ENCODE data around the gene SDR42E2. TPM values are rescaled to one million over a fixed set of nuclear protein-coding genes. Genes with fewer than 3 reads are reported as not detected.

Gene SDR42E2
- total RNA-seq, 6 donors from 2014 or later = 0.17 to 0.59 (median 0.22) TPM; not detected in 3

DNA sequence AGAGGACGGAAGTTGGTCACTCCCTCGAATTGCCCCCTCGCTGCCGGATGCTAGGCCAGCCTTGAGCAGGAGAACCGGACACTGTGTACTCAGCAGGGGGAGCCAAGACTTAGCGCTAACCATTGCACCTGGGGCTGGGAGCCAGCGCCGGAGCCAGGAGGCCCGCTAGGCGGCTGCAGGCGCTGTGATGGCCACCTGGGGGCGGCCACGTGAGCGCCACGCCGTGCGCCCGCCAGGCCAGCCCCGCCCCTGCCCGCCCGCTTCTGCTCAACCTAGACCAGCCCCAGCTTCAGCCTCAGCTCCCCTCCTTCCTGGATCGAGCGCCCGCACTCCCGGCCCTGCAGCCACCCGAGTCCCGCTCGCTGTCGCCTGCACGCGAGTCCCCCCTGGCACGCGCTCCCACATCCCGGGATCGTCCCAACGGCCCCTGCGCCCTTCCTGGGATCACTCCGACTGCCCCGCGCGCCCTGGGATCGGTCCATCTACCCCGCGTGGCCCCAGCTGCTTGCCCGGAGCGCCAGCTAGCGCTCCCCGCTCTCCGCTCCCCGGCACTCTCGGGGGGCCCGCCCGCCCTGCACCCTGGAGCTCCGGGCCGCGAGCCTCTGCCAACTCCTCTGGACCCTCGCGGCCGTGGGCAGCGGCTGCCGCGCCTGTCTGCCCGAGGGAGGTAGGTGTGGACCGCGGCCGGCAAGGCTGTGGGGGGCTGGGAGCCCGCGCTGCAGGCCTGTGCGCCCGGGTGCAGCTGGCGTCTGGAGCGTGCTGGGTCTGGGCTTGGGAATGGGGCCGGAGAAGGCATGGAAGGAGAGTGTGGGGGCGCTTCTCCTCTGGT lies 43.9 kb downstream of the SDR42E2 start, which contains the start of gene EEF2K:
TSS of gene EEF2K (plus strand) at position 266 of the 829 bp plus-strand sequence. CDS start 19,452 bp downstream, outside the sequence.
- peak; percentile 94 to 97 for ATAC-seq (ENCODE audit: low FRiP score in 2 of 2)
- peak; percentile 95 to 97 for DNase-seq
- Histone ChIP-seq H3K27me3 (no peaks in the 10 kb centered on the region), H3K4me1 (peaks cover 23 to 41% (median 30%) of the 10 kb centered on the region in 4 donors), H3K9me3 (no peaks in the 10 kb centered on the region), H3K36me3 (no peaks in the 10 kb centered on the region), H3K4me3 (peak within 1 kb of the TSS; percentile 92 to 98 (median 94)), H3K27ac (peak within 1 kb of the TSS; percentile 83 to 95 (median 90))
- peak in 2 of 4 donors; percentile 30 to 59 for TF ChIP-seq POLR2A (IDR thresholded peaks at IDR 0.05)
- TF ChIP-seq EP300 (IDR thresholded peaks at IDR 0.05) = no peak
- TF ChIP-seq, protein P1, sequence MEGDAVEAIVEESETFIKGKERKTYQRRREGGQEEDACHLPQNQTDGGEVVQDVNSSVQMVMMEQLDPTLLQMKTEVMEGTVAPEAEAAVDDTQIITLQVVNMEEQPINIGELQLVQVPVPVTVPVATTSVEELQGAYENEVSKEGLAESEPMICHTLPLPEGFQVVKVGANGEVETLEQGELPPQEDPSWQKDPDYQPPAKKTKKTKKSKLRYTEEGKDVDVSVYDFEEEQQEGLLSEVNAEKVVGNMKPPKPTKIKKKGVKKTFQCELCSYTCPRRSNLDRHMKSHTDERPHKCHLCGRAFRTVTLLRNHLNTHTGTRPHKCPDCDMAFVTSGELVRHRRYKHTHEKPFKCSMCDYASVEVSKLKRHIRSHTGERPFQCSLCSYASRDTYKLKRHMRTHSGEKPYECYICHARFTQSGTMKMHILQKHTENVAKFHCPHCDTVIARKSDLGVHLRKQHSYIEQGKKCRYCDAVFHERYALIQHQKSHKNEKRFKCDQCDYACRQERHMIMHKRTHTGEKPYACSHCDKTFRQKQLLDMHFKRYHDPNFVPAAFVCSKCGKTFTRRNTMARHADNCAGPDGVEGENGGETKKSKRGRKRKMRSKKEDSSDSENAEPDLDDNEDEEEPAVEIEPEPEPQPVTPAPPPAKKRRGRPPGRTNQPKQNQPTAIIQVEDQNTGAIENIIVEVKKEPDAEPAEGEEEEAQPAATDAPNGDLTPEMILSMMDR (IDR thresholded peaks at IDR 0.05) = peak; percentile 86 to 98 (median 97)
- TF ChIP-seq POLR2AphosphoS5 (IDR thresholded peaks at IDR 0.05) = peak; percentile 77 to 82
- WGBS, 2 donors = 0 to 1% methylated on average over 10 to 18 of the region's 74 CpGs

DNA sequence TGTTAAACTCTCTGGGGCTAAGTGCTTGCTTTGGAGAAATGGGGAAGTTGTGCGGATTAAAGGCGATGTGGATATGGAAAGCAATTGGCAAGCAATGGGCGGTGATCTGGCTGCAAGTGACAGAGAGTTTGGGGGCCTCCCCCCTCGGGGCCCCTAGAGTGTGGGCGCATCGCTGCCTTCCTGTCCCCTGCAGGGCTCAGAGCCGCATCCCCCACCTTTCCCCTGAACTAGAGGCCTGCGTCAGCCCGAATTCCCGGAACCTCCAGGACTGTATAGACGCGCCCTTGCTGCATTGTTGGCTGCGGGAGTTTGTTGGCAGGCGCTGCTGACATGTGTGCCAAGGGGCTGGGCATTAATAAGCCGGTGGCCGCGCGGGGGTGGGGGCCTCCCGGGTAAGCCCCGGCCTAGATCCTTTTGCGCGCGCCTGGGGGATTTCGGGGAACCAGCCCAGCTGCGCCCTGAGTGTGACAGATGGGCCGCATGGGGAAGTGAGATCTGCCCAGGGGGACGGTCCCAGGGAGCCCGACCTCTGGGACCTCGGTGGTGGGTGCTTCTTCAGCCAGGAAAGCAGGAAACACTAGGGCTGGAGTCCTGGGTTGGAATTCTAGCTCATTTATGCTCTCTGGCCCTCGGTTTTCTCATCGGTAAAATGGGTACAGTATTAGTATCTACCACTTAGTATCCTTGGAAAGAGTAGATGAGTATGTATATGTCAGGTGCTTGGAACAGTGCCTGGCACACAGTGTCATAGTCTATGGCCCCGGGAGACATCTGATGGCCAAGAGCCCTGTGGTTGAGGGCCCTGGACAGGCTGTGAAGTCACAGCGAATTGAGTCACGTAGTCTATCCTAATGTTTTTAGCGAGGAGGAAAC lies 44.8 kb downstream of the SDR42E2 start:
- DNase-seq = peak; percentile 82 to 92
- Histone ChIP-seq H3K27me3 (no peaks in the 10 kb centered on the region), H3K9me3 (no peaks in the 10 kb centered on the region), H3K4me1 (peaks cover 23 to 48% (median 30%) of the 10 kb centered on the region in 4 donors), H3K27ac (peak overlapping the region; percentile 83 to 95 (median 90)), H3K4me3 (peak overlapping the region; percentile 92 to 98 (median 94)), H3K36me3 (peaks cover 0 to 3% (median 0%) of the 10 kb centered on the region in 4 donors)
- WGBS, 2 donors = 7 to 9% methylated on average over 23 to 31 of the region's 35 CpGs
- TF ChIP-seq POLR2AphosphoS5 (IDR thresholded peaks at IDR 0.05) (peak; percentile 50 to 72), POLR2A (IDR thresholded peaks at IDR 0.05) (no peak), EP300 (IDR thresholded peaks at IDR 0.05) (peak in 3 of 4 donors; percentile 11 to 65 (median 50))
- TF ChIP-seq, protein P1 (IDR thresholded peaks at IDR 0.05) = no peak
- peak; percentile 73 to 80 for ATAC-seq (ENCODE audit: low FRiP score in 2 of 2)

DNA sequence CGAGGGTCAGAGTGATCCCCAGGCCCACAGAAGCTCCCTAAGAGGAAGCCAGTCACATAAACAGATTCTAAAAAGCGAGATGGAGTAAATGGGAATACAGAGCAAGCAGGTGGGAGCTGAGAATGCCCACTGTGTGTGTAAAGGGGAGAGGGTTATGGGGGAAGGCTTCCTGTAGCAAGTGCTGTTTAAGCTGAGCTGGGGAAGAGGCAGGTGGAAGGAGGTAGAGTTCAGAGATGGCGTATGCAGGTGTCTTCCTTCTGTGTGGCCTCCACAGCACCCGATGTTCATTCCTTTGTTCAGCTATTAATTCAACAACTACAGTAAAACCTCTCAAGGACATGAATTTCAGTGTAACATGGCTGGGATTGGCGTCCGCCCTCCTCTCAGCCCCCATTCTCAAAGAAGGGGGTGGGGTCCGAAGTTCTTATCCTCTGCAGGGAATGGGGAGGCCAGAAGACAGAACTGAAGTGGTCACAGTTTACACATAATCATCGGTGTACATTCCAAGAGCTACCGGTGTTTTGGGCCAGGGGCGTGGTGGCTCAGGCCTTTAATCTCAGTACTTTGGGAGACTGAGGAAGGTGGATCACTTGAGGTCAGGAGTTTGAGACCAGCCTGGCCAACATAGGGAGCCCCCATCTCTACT lies 45.5 kb downstream of the SDR42E2 start:
- ATAC-seq (ENCODE audit: low FRiP score in 2 of 2) (no peak), DNase-seq (no peak)
- peaks cover 23 to 48% (median 30%) of the 10 kb centered on the region in 4 donors for H3K4me1 ChIP-seq
- no peak for TF ChIP-seq POLR2A (IDR thresholded peaks at IDR 0.05)
- TF ChIP-seq, protein P1 (IDR thresholded peaks at IDR 0.05) = no peak
- TF ChIP-seq POLR2AphosphoS5 (IDR thresholded peaks at IDR 0.05) = no peak
- no peak for TF ChIP-seq EP300 (IDR thresholded peaks at IDR 0.05)
- H3K36me3 ChIP-seq = peaks cover 0 to 10% (median 0%) of the 10 kb centered on the region in 4 donors
- 52 to 60% methylated on average over 10 of the region's 10 CpGs for WGBS, 2 donors
- peak overlapping the region; percentile 92 to 98 (median 94) for H3K4me3 ChIP-seq
- no peaks in the 10 kb centered on the region for H3K27me3 ChIP-seq
- peak overlapping the region; percentile 83 to 95 (median 90) for H3K27ac ChIP-seq
- no peaks in the 10 kb centered on the region for H3K9me3 ChIP-seq

DNA sequence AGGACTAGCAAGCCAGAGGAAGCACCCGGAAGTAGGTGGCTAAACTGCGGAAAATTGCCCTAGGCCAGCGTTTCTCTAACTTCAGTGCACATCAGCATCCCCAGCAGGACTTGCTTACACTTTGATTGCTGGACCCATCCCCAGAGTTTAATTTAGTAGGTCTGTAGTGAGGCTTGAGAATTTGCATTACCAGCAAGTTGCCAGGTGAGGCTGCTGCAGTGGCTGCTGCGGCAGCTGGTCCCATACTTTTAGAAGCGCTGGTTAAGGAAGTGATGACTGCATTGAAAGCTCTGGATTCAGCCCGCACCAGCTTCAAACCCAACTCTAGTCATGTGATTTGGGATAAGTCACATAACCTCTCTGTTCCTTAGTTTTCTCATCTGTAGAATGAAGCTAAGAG lies 48.0 kb downstream of the SDR42E2 start:
- H3K36me3 ChIP-seq = peaks cover 0 to 24% (median 0%) of the 10 kb centered on the region in 4 donors
- H3K27me3 ChIP-seq = no peaks in the 10 kb centered on the region
- H3K4me1 ChIP-seq = peaks cover 23 to 46% (median 27%) of the 10 kb centered on the region in 4 donors
- H3K4me3 ChIP-seq = no peak overlapping the region
- no peak for DNase-seq
- TF ChIP-seq EP300 (IDR thresholded peaks at IDR 0.05) (no peak), POLR2AphosphoS5 (IDR thresholded peaks at IDR 0.05) (no peak), POLR2A (IDR thresholded peaks at IDR 0.05) (no peak)
- TF ChIP-seq, protein P1 (IDR thresholded peaks at IDR 0.05) = no peak
- H3K9me3 ChIP-seq = no peaks in the 10 kb centered on the region
- WGBS, 2 donors = 96 to 100% methylated on average over 5 to 6 of the region's 6 CpGs
- H3K27ac ChIP-seq = no peak overlapping the region
- no peak for ATAC-seq (ENCODE audit: low FRiP score in 2 of 2)
